H9 (cell line): ENCODE results near the gene HABP4. TPM values are rescaled to one million over a fixed set of nuclear protein-coding genes. Genes with fewer than 3 reads are reported as not detected.

ENCODE experiments used
- DNase-seq: peaks from one replicate; pipeline ENCODE4 v3.0.0-alpha.2; 2017
- H2AFZ ChIP-seq: one replicate; pipeline ENCODE4 v1.6.1; 2013; ENCODE audit warnings: mild to moderate bottlenecking, low read length, control low read depth, moderate library complexity
- H2AK5ac ChIP-seq: 2 replicates; pipeline ENCODE4 v1.6.1; 2013; ENCODE audit warnings: low read length, control low read depth, mixed read lengths; ENCODE audit not compliant: insufficient read length
- H2BK120ac ChIP-seq: one replicate; pipeline ENCODE4 v1.6.1; 2013; ENCODE audit warnings: low read depth, mild to moderate bottlenecking, low read length, control low read depth, inconsistent platforms; ENCODE audit not compliant: poor library complexity, severe bottlenecking
- H2BK12ac ChIP-seq: 2 replicates; pipeline ENCODE4 v1.6.1; 2013; ENCODE audit warnings: low read length, control low read depth, mixed read lengths, low read depth; ENCODE audit not compliant: insufficient read length
- H2BK15ac ChIP-seq: 2 replicates; pipeline ENCODE4 v1.6.1; 2013; ENCODE audit warnings: low read depth, low read length, control low read depth
- H2BK20ac ChIP-seq: one replicate; pipeline ENCODE4 v1.6.1; 2013; ENCODE audit warnings: low read depth, mild to moderate bottlenecking, low read length, control low read depth, inconsistent platforms; ENCODE audit not compliant: poor library complexity, severe bottlenecking
- H2BK5ac ChIP-seq: 2 replicates; pipeline ENCODE4 v1.6.1; 2013; ENCODE audit warnings: low read length, control low read depth, mixed read lengths; ENCODE audit not compliant: insufficient read length
- H3K14ac ChIP-seq: 2 replicates; pipeline ENCODE4 v1.6.1; 2013; ENCODE audit warnings: low read length, control low read depth; ENCODE audit not compliant: insufficient read depth
- H3K18ac ChIP-seq: 2 replicates; pipeline ENCODE4 v1.6.1; 2013; ENCODE audit warnings: low read depth, mild to moderate bottlenecking, mixed read lengths, low read length, control low read depth; ENCODE audit not compliant: insufficient read length
- H3K23ac ChIP-seq: 2 replicates; pipeline ENCODE4 v1.6.1; 2013; ENCODE audit warnings: low read length, control low read depth, mixed read lengths, low read depth; ENCODE audit not compliant: insufficient read length
- H3K23me2 ChIP-seq: 2 replicates; pipeline ENCODE4 v1.6.1; 2013; ENCODE audit warnings: low read depth, mild to moderate bottlenecking, mixed read lengths, low read length, control low read depth; ENCODE audit not compliant: insufficient read length, poor library complexity, severe bottlenecking
- H3K27ac ChIP-seq: 2 replicates; pipeline ENCODE4 v1.5.1; 2013; ENCODE audit warnings: low read length, control low read depth, mixed read lengths, low read depth; ENCODE audit not compliant: insufficient read length
- H3K27me3 ChIP-seq: 2 replicates; pipeline ENCODE4 v1.6.1; 2013; ENCODE audit warnings: low read length, control low read depth, inconsistent platforms; ENCODE audit not compliant: insufficient read depth
- H3K4ac ChIP-seq: 2 replicates; pipeline ENCODE4 v1.6.1; 2013; ENCODE audit warnings: low read depth, mild to moderate bottlenecking, control low read depth, inconsistent platforms, low read length, moderate library complexity
- H3K4me1 ChIP-seq: 2 replicates; pipeline ENCODE4 v1.6.1; 2013; ENCODE audit warnings: low read length, control low read depth, inconsistent platforms; ENCODE audit not compliant: insufficient read depth
- H3K4me2 ChIP-seq: 2 replicates; pipeline ENCODE4 v1.6.1; 2013; ENCODE audit warnings: low read length, control low read depth, mixed read lengths; ENCODE audit not compliant: insufficient read length, insufficient read depth
- H3K56ac ChIP-seq: 2 replicates; pipeline ENCODE4 v1.6.1; 2013; ENCODE audit warnings: low read depth, mild to moderate bottlenecking, mixed read lengths, low read length, control low read depth; ENCODE audit not compliant: insufficient read length
- H3K79me1 ChIP-seq: 2 replicates; pipeline ENCODE4 v1.6.1; 2013; ENCODE audit warnings: low read depth, mild to moderate bottlenecking, moderate library complexity, low read length, control low read depth, inconsistent platforms; ENCODE audit not compliant: insufficient read depth, poor library complexity, severe bottlenecking
- H3K79me2 ChIP-seq: 2 replicates; pipeline ENCODE4 v1.6.1; 2013; ENCODE audit warnings: low read length, control low read depth, inconsistent platforms; ENCODE audit not compliant: insufficient read depth
- H3K9ac ChIP-seq: 2 replicates; pipeline ENCODE4 v1.6.1; 2013; ENCODE audit warnings: low read length, control low read depth, mixed read lengths; ENCODE audit not compliant: insufficient read length; ENCODE audit errors: extremely low read depth
- H3K9me3 ChIP-seq: one replicate; pipeline ENCODE4 v1.6.1; 2013; ENCODE audit warnings: low read depth, low read length, inconsistent platforms; ENCODE audit not compliant: control insufficient read depth
- H3T11ph ChIP-seq: one replicate; pipeline ENCODE4 v1.6.1; 2013; ENCODE audit warnings: mild to moderate bottlenecking, low read length, control low read depth, inconsistent platforms
- H4K20me1 ChIP-seq: one replicate; pipeline ENCODE4 v1.6.1; 2013; ENCODE audit not compliant: control insufficient read depth, insufficient read length, insufficient read depth
- H4K5ac ChIP-seq: 2 replicates; pipeline ENCODE4 v1.6.1; 2013; ENCODE audit warnings: low read depth, mild to moderate bottlenecking, mixed read lengths, low read length, control low read depth; ENCODE audit not compliant: insufficient read length
- H4K8ac ChIP-seq: replicated peaks from 2 replicates; pipeline ENCODE4 v1.6.1; 2013; ENCODE audit warnings: low read length, control low read depth, mixed read lengths, low read depth; ENCODE audit not compliant: insufficient read length
- H4K91ac ChIP-seq: 2 replicates; pipeline ENCODE4 v1.6.1; 2013; ENCODE audit warnings: low read depth, mild to moderate bottlenecking, moderate library complexity, mixed read lengths, low read length, control low read depth; ENCODE audit not compliant: insufficient read length
- H3K27ac Mint-ChIP-seq, 3 experiments: 2 replicates in 2 of 3; 3 replicates in 1 of 3; pipeline ENCODE4 v1.8.0; 2020 to 2021; ENCODE audit warnings: mixed read lengths in 3 of 3, mild to moderate bottlenecking in 1 of 3, moderate library complexity in 1 of 3
- H3K27me3 Mint-ChIP-seq: 2 replicates; pipeline ENCODE4 v1.8.0; 2021; ENCODE audit warnings: low read depth, mild to moderate bottlenecking, moderate library complexity, mixed read lengths
- H3K36me3 Mint-ChIP-seq, 3 experiments: 2 replicates in 2 of 3; 3 replicates in 1 of 3; pipeline ENCODE4 v1.8.0; 2020 to 2021; ENCODE audit warnings: low read depth in 3 of 3, mixed read lengths in 3 of 3; ENCODE audit not compliant: insufficient read depth in 1 of 3
- H3K4me1 Mint-ChIP-seq, 2 experiments: 2 replicates each; pipeline ENCODE4 v1.8.0; 2020; ENCODE audit warnings: mixed read lengths in 2 of 2
- H3K4me3 Mint-ChIP-seq, 2 experiments: 2 replicates in 1 of 2; 3 replicates in 1 of 2; pipeline ENCODE4 v1.8.0; 2020 to 2021; ENCODE audit warnings: mild to moderate bottlenecking in 2 of 2, mixed read lengths in 2 of 2, moderate library complexity in 1 of 2
- H3K9me3 Mint-ChIP-seq, 2 experiments: 2 replicates in 1 of 2; 3 replicates in 1 of 2; pipeline ENCODE4 v1.8.0; 2020; ENCODE audit warnings: mild to moderate bottlenecking in 2 of 2, mixed read lengths in 2 of 2, moderate library complexity in 1 of 2
- CTCF ChIP-seq: fragments of 200-600 bp; sonication (generic); conservative IDR thresholded peaks from 3 replicates; pipeline ENCODE4 v1.8.0; 2021; ENCODE audit warnings: antibody characterized with exemption, mild to moderate bottlenecking
- WGBS: extraction: QIAGEN DNeasy Blood & Tissue Kit; methylation state at CpG from one replicate; pipeline ENCODE4 v1.1.7; 2013; ENCODE audit warnings: missing lambda C conversion rate, low lambda C conversion rate, mixed read lengths; ENCODE audit not compliant: insufficient read length; ENCODE audit errors: extremely low coverage; 5-methylcytosine and 5-hydroxymethylcytosine counted together
- total RNA-seq: library from RNA; stranded (reverse); gene quantifications from 2 replicates; pipeline ENCODE4 v1.2.1, GENCODE V29; 2021

HABP4 gene
- total RNA-seq, 1 experiment from 2014 or later, result 7.5 TPM

- H3K79me2 ChIP-seq, result no peaks in the 10 kb centered on the region
- no CpG with 5 or more reads among the region's 11 CpGs for WGBS
- no peak overlapping the region for H2BK5ac ChIP-seq
- Mint-ChIP-seq H3K36me3 (peaks cover 6 to 18% (median 14%) of the 10 kb centered on the region in 3 experiments), H3K4me3 (no peak overlapping the region), H3K27ac (no peak overlapping the region; a peak in 1 of 7 replicates), H3K27me3 (no peaks in the 10 kb centered on the region), H3K4me1 (peaks cover 13 to 17% of the 10 kb centered on the region in 2 experiments), H3K9me3 (no peaks in the 10 kb centered on the region)
- no peaks in the 10 kb centered on the region for H4K20me1 ChIP-seq
- no peak overlapping the region for H2BK120ac ChIP-seq
- TF ChIP-seq CTCF, result no peak
- no peaks in the 10 kb centered on the region for H3K23me2 ChIP-seq
- no peak for DNase-seq
- H3K27ac ChIP-seq, result no peak overlapping the region
- H2BK20ac ChIP-seq, result no peak overlapping the region
- no peak overlapping the region for H2BK12ac ChIP-seq
- H4K8ac ChIP-seq, result no peak overlapping the region
- no peak overlapping the region for H3K14ac ChIP-seq
- H3K56ac ChIP-seq, result no peak overlapping the region
- H3K4me2 ChIP-seq, result no peak overlapping the region
- H3K4me1 ChIP-seq, result peaks cover 4% of the 10 kb centered on the region; the same call in 1 of the 2 replicates
- no peaks in the 10 kb centered on the region for H3K9me3 ChIP-seq
- H4K91ac ChIP-seq, result no peak overlapping the region
- no peaks in the 10 kb centered on the region for H3K79me1 ChIP-seq
- H4K5ac ChIP-seq, result no peak overlapping the region
- no peak overlapping the region for H3K4ac ChIP-seq
- no peak overlapping the region for H3T11ph ChIP-seq
- no peak overlapping the region for H2AFZ ChIP-seq
- H3K23ac ChIP-seq, result no peak overlapping the region
- no peaks in the 10 kb centered on the region for H3K27me3 ChIP-seq
- no peak overlapping the region for H3K9ac ChIP-seq
- H2BK15ac ChIP-seq, result no peak overlapping the region
- H2AK5ac ChIP-seq, result no peak overlapping the region
- H3K18ac ChIP-seq, result no peak overlapping the region
These were observed 45.4 kb downstream of the HABP4 start for GRCh38 chr9:96495341-96495740.
